ENCODE results near the gene MAOA.

Gene MAOA

GRCh38 chrX:43716696-43717095, 60.6 kb downstream of the MAOA start:
- DNase-seq = no peak
- ChIA-PET CTCF (no interaction called here), POLR2A (no interaction called here)
- Histone ChIP-seq H3K4me1 (ENCODE audit: control extremely low read depth in 1 of 4, control insufficient read depth in 4 of 4, insufficient read depth in 4 of 4, low read length in 3 of 4) (no peaks in the 10 kb centered on the region), H3K4me3 (ENCODE audit: control insufficient read depth in 1 of 7, extremely low read depth in 1 of 7, insufficient read depth in 4 of 7, low read depth in 2 of 7, low read length in 6 of 7) (no peak overlapping the region), H3K36me3 (ENCODE audit: control insufficient read depth in 4 of 4, insufficient read depth in 4 of 4, low read length in 3 of 4) (no peaks in the 10 kb centered on the region), H3K9me3 (ENCODE audit: control extremely low read depth in 1 of 5, control insufficient read depth in 4 of 5, insufficient read depth in 2 of 5, low read depth in 1 of 5, low read length in 4 of 5) (peaks cover 0 to 27% (median 0%) of the 10 kb centered on the region in 5 experiments), H3K27me3 (replicated peaks in 2 of 5; ENCODE audit: control insufficient read depth in 4 of 5, insufficient read depth in 5 of 5, low read length in 4 of 5) (no peaks in the 10 kb centered on the region), H3K27ac (ENCODE audit: insufficient read depth in 1 of 2, low read depth in 1 of 2, low read length in 2 of 2, poor library complexity in 1 of 2, severe bottlenecking in 2 of 2) (no peak overlapping the region)
- 100% methylated on average over 1 of the region's 1 CpG for WGBS (ENCODE audit: insufficient coverage)

GRCh38 chrX:43717161-43717560, 61.1 kb downstream of the MAOA start:
- CTCF ChIA-PET = no interaction called here

GRCh38 chrX:43718081-43718480, 62.0 kb downstream of the MAOA start:
- Histone ChIP-seq H3K36me3 (ENCODE audit: control insufficient read depth in 4 of 4, insufficient read depth in 4 of 4, low read length in 3 of 4) (no peaks in the 10 kb centered on the region), H3K9me3 (ENCODE audit: control extremely low read depth in 1 of 5, control insufficient read depth in 4 of 5, insufficient read depth in 2 of 5, low read depth in 1 of 5, low read length in 4 of 5) (peaks cover 0 to 27% (median 0%) of the 10 kb centered on the region in 5 experiments), H3K27me3 (replicated peaks in 2 of 5; ENCODE audit: control insufficient read depth in 4 of 5, insufficient read depth in 5 of 5, low read length in 4 of 5) (no peaks in the 10 kb centered on the region), H3K27ac (ENCODE audit: insufficient read depth in 1 of 2, low read depth in 1 of 2, low read length in 2 of 2, poor library complexity in 1 of 2, severe bottlenecking in 2 of 2) (no peak overlapping the region), H3K4me1 (ENCODE audit: control extremely low read depth in 1 of 4, control insufficient read depth in 4 of 4, insufficient read depth in 4 of 4, low read length in 3 of 4) (no peaks in the 10 kb centered on the region), H3K4me3 (ENCODE audit: control insufficient read depth in 1 of 7, extremely low read depth in 1 of 7, insufficient read depth in 4 of 7, low read depth in 2 of 7, low read length in 6 of 7) (no peak overlapping the region)
- DNase-seq = no peak
- ChIA-PET CTCF (no interaction called here), POLR2A (no interaction called here)
- WGBS (ENCODE audit: insufficient coverage) = 71% methylated on average over 1 of the region's 1 CpG

More at GRCh38 chrX:43717161-43717560, 61.1 kb downstream of the MAOA start:
- DNase-seq = no peak
- no peak overlapping the region for H3K4me3 ChIP-seq (ENCODE audit: control insufficient read depth in 1 of 7, extremely low read depth in 1 of 7, insufficient read depth in 4 of 7, low read depth in 2 of 7, low read length in 6 of 7)
- H3K9me3 ChIP-seq (ENCODE audit: control extremely low read depth in 1 of 5, control insufficient read depth in 4 of 5, insufficient read depth in 2 of 5, low read depth in 1 of 5, low read length in 4 of 5) = peaks cover 0 to 27% (median 0%) of the 10 kb centered on the region in 5 experiments
- POLR2A ChIA-PET = no interaction called here
- H3K27me3 ChIP-seq (replicated peaks in 2 of 5; ENCODE audit: control insufficient read depth in 4 of 5, insufficient read depth in 5 of 5, low read length in 4 of 5) = no peaks in the 10 kb centered on the region
- H3K4me1 ChIP-seq (ENCODE audit: control extremely low read depth in 1 of 4, control insufficient read depth in 4 of 4, insufficient read depth in 4 of 4, low read length in 3 of 4) = no peaks in the 10 kb centered on the region
- 100% methylated on average over 1 of the region's 1 CpG for WGBS (ENCODE audit: insufficient coverage)
- H3K36me3 ChIP-seq (ENCODE audit: control insufficient read depth in 4 of 4, insufficient read depth in 4 of 4, low read length in 3 of 4) = no peaks in the 10 kb centered on the region
- H3K27ac ChIP-seq (ENCODE audit: insufficient read depth in 1 of 2, low read depth in 1 of 2, low read length in 2 of 2, poor library complexity in 1 of 2, severe bottlenecking in 2 of 2) = no peak overlapping the region

DNA sequence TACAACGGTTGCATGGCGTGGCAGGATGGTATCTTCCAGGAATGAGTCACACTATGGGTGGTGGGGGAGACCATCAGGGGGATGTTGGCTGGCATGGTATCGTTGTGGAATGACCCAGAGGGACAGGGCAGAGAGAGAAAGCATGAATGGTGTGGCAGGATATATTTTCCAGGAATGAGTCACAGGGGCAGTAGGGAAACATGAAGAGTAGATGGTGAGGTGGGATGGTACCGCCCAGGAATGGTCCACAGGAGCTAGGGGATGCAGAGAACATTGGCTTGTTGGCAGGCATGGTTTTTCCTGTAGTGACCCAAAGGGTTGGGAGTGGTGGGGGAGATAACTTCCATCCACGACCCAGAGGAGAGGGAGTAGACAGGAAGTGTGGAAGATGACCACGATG, 62.4 kb downstream of the MAOA start:
- DNase-seq = no peak
- Histone ChIP-seq H3K27ac (ENCODE audit: insufficient read depth in 1 of 2, low read depth in 1 of 2, low read length in 2 of 2, poor library complexity in 1 of 2, severe bottlenecking in 2 of 2) (no peak overlapping the region), H3K27me3 (replicated peaks in 2 of 5; ENCODE audit: control insufficient read depth in 4 of 5, insufficient read depth in 5 of 5, low read length in 4 of 5) (no peaks in the 10 kb centered on the region), H3K4me3 (ENCODE audit: control insufficient read depth in 1 of 7, extremely low read depth in 1 of 7, insufficient read depth in 4 of 7, low read depth in 2 of 7, low read length in 6 of 7) (no peak overlapping the region), H3K4me1 (ENCODE audit: control extremely low read depth in 1 of 4, control insufficient read depth in 4 of 4, insufficient read depth in 4 of 4, low read length in 3 of 4) (no peaks in the 10 kb centered on the region), H3K36me3 (ENCODE audit: control insufficient read depth in 4 of 4, insufficient read depth in 4 of 4, low read length in 3 of 4) (no peaks in the 10 kb centered on the region), H3K9me3 (ENCODE audit: control extremely low read depth in 1 of 5, control insufficient read depth in 4 of 5, insufficient read depth in 2 of 5, low read depth in 1 of 5, low read length in 4 of 5) (peaks cover 0 to 27% (median 0%) of the 10 kb centered on the region in 5 experiments)
- POLR2A ChIA-PET = no interaction called here
- WGBS (ENCODE audit: insufficient coverage) = 75% methylated on average over 6 of the region's 6 CpGs
- CTCF ChIA-PET = no interaction called here

GRCh38 chrX:43718956-43719355, 62.9 kb downstream of the MAOA start:
- no peak for DNase-seq
- Histone ChIP-seq H3K9me3 (ENCODE audit: control extremely low read depth in 1 of 5, control insufficient read depth in 4 of 5, insufficient read depth in 2 of 5, low read depth in 1 of 5, low read length in 4 of 5) (peaks cover 0 to 27% (median 0%) of the 10 kb centered on the region in 5 experiments), H3K27me3 (replicated peaks in 2 of 5; ENCODE audit: control insufficient read depth in 4 of 5, insufficient read depth in 5 of 5, low read length in 4 of 5) (no peaks in the 10 kb centered on the region), H3K4me3 (ENCODE audit: control insufficient read depth in 1 of 7, extremely low read depth in 1 of 7, insufficient read depth in 4 of 7, low read depth in 2 of 7, low read length in 6 of 7) (no peak overlapping the region), H3K4me1 (ENCODE audit: control extremely low read depth in 1 of 4, control insufficient read depth in 4 of 4, insufficient read depth in 4 of 4, low read length in 3 of 4) (no peaks in the 10 kb centered on the region), H3K27ac (ENCODE audit: insufficient read depth in 1 of 2, low read depth in 1 of 2, low read length in 2 of 2, poor library complexity in 1 of 2, severe bottlenecking in 2 of 2) (no peak overlapping the region), H3K36me3 (ENCODE audit: control insufficient read depth in 4 of 4, insufficient read depth in 4 of 4, low read length in 3 of 4) (no peaks in the 10 kb centered on the region)
- ChIA-PET POLR2A (no interaction called here), CTCF (no interaction called here)
- WGBS (ENCODE audit: insufficient coverage) = 100% methylated on average over 1 of the region's 1 CpG

DNA sequence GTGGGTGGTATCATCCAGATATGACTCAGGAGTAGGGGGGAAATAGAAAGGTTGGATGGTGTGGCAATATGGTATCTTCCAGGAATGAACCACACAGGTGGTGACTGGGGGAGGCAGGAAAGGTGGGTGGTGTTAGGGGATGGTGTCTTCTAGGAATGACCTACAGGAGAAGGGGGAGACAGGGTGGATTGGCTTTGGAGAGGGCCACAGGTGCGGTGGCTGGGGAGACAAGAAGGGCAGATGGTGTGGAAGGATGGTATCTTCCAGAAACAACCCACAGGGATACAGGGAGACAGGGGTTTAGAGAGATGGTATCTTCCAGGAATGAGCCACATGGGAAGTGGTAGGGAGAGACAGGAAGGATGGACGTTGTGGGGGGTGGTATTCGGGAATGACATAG, 64.0 kb downstream of the MAOA start:
- no peaks in the 10 kb centered on the region for H3K4me1 ChIP-seq (ENCODE audit: control extremely low read depth in 1 of 4, control insufficient read depth in 4 of 4, insufficient read depth in 4 of 4, low read length in 3 of 4)
- H3K27ac ChIP-seq (ENCODE audit: insufficient read depth in 1 of 2, low read depth in 1 of 2, low read length in 2 of 2, poor library complexity in 1 of 2, severe bottlenecking in 2 of 2) = no peak overlapping the region
- ChIA-PET POLR2A (no interaction called here), CTCF (no interaction called here)
- H3K36me3 ChIP-seq (ENCODE audit: control insufficient read depth in 4 of 4, insufficient read depth in 4 of 4, low read length in 3 of 4) = no peaks in the 10 kb centered on the region
- no peak for DNase-seq
- no peak overlapping the region for H3K4me3 ChIP-seq (ENCODE audit: control insufficient read depth in 1 of 7, extremely low read depth in 1 of 7, insufficient read depth in 4 of 7, low read depth in 2 of 7, low read length in 6 of 7)
- H3K27me3 ChIP-seq (replicated peaks in 2 of 5; ENCODE audit: control insufficient read depth in 4 of 5, insufficient read depth in 5 of 5, low read length in 4 of 5) = no peaks in the 10 kb centered on the region
- H3K9me3 ChIP-seq (ENCODE audit: control extremely low read depth in 1 of 5, control insufficient read depth in 4 of 5, insufficient read depth in 2 of 5, low read depth in 1 of 5, low read length in 4 of 5) = peaks cover 0 to 22% (median 0%) of the 10 kb centered on the region in 5 experiments
- 67% methylated on average over 2 of the region's 3 CpGs for WGBS (ENCODE audit: insufficient coverage)

- Histone ChIP-seq H3K4me1 (ENCODE audit: control extremely low read depth in 1 of 4, control insufficient read depth in 4 of 4, insufficient read depth in 4 of 4, low read length in 3 of 4) (no peaks in the 10 kb centered on the region), H3K27ac (ENCODE audit: insufficient read depth in 1 of 2, low read depth in 1 of 2, low read length in 2 of 2, poor library complexity in 1 of 2, severe bottlenecking in 2 of 2) (no peak overlapping the region), H3K9me3 (ENCODE audit: control extremely low read depth in 1 of 5, control insufficient read depth in 4 of 5, insufficient read depth in 2 of 5, low read depth in 1 of 5, low read length in 4 of 5) (peaks cover 0 to 19% (median 0%) of the 10 kb centered on the region in 5 experiments), H3K36me3 (ENCODE audit: control insufficient read depth in 4 of 4, insufficient read depth in 4 of 4, low read length in 3 of 4) (no peaks in the 10 kb centered on the region), H3K4me3 (ENCODE audit: control insufficient read depth in 1 of 7, extremely low read depth in 1 of 7, insufficient read depth in 4 of 7, low read depth in 2 of 7, low read length in 6 of 7) (no peak overlapping the region), H3K27me3 (replicated peaks in 2 of 5; ENCODE audit: control insufficient read depth in 4 of 5, insufficient read depth in 5 of 5, low read length in 4 of 5) (no peaks in the 10 kb centered on the region)
- WGBS (ENCODE audit: insufficient coverage) = 50% methylated on average over 1 of the region's 1 CpG
- ChIA-PET CTCF (no interaction called here), POLR2A (no interaction called here)
- DNase-seq = no peak
Observed at GRCh38 chrX:43720961-43721360, 64.9 kb downstream of the MAOA start.

All from common myeloid progenitor, CD34-positive (primary cell).